GM12874 (cell line): ENCODE data around the gene TSPAN15.

Experiments
- CTCF ChIP-seq: IDR thresholded peaks from 2 replicates; pipeline ENCODE4 v1.5.1; 2011; ENCODE audit warnings: low read depth, mild to moderate bottlenecking, control low read depth, low read length, moderate library complexity; ENCODE audit not compliant: insufficient read depth

The TSPAN15 gene

GRCh38 chr10:69505636-69506318 lies 54.5 kb downstream of the TSPAN15 start:
- TF ChIP-seq CTCF: no peak

DNA sequence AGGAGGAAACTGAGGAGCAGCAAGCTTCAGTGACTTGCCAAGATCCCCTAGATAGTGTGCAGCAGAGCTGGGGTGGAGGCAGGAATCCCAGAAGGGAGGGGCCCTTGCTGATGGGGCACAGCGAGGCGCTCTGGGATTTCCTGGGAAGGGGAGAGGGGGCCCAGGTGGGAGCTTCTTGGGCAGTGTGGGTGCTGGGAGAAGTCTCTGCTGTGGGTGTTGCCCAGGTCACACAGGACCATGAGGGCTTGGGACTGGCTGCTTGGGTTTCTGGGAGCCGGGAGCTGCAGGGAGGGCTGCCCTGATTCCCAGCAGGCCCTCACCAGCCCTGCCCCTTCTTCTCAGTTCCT lies 55.2 kb downstream of the TSPAN15 start:
- TF ChIP-seq CTCF: no peak

- no peak for TF ChIP-seq CTCF
These were observed 55.8 kb downstream of the TSPAN15 start for GRCh38 chr10:69506834-69507713.

- TF ChIP-seq CTCF: no peak
These were observed 57.6 kb downstream of the TSPAN15 start for GRCh38 chr10:69508738-69509340.

DNA sequence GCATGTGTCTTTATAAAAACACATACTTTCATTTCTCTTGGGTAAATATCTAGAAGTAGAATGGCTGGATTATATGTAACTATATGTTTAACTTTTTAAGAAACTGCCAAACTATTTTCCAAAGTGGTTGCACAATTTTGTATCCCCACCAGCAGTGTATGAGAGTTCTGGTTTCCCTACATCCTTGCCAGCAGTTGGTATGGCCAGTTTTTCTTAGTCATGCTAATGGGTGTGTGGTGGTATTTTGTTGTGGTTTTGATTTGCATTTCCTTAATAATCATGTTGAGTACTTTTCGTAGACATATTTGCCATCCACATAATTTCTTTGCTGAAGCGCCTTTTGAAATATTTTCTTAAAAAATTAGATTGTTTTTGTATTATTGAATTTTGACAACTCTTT lies 61.6 kb downstream of the TSPAN15 start:
- TF ChIP-seq CTCF: no peak

DNA sequence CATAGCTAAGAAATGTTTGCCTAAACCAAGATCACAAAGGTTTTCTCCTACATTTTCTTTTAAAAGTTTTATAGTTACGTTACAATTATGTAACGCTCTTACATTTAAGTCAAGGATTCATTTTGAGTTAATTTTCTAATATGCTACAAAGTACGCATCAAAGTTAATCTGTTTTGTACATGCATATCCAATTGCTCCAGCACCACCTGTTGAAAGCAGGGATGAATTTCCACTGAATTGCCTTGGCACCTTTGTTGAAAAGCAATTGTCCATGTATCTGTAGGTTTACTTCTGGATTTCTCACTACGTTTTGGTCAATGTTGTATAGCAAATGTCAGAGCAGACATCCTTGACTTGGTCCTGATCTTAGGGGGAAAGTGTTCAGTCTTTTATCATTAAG lies 62.4 kb downstream of the TSPAN15 start:
- no peak for TF ChIP-seq CTCF

DNA sequence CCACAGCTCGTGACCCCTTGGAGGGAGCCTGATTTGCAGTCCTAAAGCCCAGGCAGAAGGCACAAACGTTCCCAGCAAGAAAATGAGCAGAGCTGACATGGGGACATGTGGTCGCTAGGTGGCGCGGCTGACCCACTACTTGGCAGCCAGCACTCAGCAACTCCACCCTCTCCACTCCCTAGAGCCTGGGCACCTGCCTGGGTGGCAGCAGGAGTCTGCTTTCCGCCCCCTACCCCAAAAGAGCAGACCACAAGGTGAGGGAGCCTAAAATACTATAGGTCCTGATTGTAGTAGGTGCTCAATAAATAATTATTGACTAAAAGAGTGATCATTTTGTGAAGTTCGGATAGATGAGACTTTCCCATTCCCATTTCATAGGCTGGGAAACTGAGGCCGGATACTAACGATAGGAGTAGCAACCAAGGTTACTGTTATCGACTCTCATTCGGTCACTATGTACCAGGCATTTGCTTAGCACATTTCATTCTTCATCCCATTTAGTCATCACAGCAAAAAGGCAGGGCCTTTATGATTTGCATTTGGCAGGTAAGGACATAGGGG lies 64.5 kb downstream of the TSPAN15 start:
- TF ChIP-seq CTCF: peak; percentile 92
